ENCODE measurements around the gene MRS2. TPM values are rescaled to one million over a fixed set of nuclear protein-coding genes. Genes with fewer than 3 reads are reported as not detected.
"Not testable (repeated sequence)": the region's sequence is repeated elsewhere in the genome, so short reads cannot be mapped to it uniquely, and the experiment has no call there.

Gene MRS2, protein sequence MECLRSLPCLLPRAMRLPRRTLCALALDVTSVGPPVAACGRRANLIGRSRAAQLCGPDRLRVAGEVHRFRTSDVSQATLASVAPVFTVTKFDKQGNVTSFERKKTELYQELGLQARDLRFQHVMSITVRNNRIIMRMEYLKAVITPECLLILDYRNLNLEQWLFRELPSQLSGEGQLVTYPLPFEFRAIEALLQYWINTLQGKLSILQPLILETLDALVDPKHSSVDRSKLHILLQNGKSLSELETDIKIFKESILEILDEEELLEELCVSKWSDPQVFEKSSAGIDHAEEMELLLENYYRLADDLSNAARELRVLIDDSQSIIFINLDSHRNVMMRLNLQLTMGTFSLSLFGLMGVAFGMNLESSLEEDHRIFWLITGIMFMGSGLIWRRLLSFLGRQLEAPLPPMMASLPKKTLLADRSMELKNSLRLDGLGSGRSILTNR
- 10 to 100 TPM; 38.4 to 41.3 (median 41.2) TPM for polyA plus RNA-seq (ENCODE audit: insufficient read length in 3 of 3)

DNA sequence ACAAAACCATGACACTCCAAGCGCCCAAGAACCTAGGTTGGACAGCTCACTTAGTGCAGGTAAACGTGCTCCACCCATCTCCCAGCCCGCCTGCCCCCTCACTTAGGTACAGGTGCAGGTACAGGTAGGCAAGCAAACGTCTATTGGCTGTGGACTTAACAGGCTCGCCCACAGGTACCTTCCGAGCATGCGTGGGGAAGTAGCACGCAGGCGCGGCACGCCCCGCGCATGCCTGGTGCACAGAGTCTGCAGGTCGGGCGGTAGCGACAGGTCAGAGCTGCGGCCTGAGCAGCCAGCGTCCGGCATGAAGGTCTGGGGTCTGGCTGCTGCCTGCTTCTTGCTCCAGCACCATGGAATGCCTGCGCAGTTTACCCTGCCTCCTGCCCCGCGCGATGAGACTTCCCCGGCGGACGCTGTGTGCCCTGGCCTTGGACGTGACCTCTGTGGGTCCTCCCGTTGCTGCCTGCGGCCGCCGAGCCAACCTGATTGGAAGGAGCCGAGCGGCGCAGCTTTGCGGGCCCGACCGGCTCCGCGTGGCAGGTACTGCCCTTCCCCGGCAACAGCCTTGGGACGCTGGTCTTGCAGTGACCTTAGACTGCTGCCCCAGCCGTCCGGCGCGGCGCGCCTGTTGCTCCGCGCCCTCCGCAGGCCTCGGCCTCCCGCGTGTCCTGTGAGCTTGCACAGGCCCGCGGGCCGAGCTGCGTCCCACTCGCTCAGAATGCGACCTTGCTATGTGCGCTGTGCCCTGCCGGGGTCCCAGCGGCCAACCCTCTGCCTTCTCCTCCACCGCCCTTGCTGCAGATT is at the start of gene MRS2:
Gene MRS2 (plus strand): TSS at position 240 of the 804 bp plus-strand sequence. CDS start 111 bp downstream, at position 351.
- peak in 1 of 3 donors; percentile 72 for DNase-seq (ENCODE audit: low read depth in 3 of 3, low spot score in 2 of 3)

DNA sequence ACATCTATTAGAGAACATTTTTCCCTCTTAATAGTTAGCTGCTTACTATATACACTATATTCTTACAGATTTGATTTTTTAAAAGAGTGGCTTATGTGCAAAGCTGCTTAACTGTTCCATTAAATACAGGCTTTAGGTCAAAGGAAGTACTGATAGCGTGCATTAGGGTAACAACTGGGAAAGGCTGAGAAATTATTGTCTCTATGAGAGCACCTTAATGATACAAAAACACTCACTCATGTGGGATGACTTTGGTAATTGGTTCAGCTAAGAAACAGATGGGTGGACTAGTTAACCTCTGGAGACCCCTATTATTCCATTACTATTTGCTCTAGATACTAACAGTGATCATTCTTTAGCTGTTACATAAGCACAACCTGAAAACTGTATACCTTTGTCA is 48.9 kb upstream of the MRS2 start:
- DNase-seq (ENCODE audit: low read depth in 3 of 3, low spot score in 2 of 3): no peak

DNA sequence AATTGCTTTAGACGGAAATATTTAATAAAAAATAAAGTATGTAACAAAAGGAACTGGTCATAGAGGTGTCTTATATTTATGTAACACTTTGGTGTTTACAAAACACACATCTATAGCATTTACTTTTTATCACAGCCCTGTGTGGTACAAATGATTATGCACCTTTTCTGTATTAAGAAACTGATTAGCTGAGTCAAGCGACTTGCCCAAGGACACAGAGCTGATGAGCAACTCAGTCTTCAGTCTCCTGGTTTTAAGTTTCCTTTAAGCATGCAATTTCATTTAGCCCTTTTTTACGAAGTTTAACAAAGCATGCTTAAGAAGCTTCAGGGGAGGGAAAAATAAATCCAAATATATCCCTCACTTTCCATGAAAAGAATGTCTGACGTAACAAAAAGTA is 47.3 kb upstream of the MRS2 start:
- DNase-seq (ENCODE audit: low read depth in 3 of 3, low spot score in 2 of 3): no peak

DNA sequence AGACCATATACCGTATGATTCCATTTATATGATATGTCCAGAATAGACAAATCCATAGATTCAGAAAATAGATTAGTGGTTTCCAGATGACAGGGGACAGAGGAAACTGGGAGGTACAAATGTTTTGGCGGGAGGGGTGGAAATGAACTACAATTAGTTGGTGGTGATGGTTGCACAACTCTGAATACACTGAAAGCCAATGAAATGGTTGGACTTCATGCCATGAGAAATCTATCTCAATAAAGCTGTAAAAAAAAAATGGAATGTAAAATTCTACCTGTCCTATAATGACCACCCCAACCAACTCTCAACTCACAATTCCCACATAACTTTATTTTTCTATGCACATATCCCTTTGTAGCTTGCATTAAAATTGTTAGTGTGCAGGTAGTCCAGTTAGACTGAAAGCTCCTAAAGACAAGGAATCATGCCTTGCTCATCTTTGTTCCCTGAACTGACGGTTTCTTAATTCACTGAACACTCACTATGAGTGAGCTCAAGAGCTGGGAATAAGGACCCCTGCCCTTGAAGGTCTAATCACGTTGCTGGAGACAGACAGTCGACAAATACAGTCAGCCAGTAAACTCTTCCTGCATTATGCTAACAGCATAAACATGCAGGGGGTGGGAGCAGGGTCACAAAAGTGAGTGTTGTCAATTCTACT is 46.3 kb upstream of the MRS2 start:
- DNase-seq (ENCODE audit: low read depth in 3 of 3, low spot score in 2 of 3): no peak

DNA sequence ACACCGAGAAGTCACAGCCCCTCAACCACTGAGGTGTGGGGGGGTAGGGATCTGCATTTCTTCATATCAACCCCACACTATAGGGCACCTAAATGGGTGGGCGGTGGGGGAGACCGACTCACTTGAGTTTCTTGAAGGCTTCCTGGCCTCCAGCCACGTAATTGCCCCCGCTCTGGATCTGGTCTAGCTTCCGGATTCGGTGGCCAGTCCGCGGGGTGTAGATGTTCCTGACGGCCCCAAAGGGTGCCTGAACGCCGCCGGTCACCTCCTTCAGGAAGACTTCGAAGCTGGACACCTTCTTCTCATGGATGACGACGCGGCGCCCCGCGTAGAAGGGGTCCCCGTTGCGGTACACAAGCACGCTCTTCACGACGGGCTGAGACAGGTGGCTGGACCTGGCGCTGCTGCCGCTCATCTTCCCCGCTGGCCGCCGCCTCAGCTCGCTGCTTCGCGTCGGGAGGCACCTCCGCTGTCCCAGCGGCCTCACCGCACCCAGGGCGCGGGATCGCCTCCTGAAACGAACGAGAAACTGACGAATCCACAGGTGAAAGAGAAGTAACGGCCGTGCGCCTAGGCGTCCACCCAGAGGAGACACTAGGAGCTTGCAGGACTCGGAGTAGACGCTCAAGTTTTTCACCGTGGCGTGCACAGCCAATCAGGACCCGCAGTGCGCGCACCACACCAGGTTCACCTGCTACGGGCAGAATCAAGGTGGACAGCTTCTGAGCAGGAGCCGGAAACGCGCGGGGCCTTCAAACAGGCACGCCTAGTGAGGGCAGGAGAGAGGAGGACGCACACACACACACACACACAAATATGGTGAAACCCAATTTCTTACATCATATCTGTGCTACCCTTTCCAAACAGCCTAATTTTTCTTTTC is 45.2 kb upstream of the MRS2 start, which contains the start of gene DCDC2:
Gene DCDC2 (minus strand): TSS at position 724 of the 883 bp plus-strand sequence. CDS start 309 bp downstream, at position 415.
- peak in 1 of 3 donors; percentile 57 for DNase-seq (ENCODE audit: low read depth in 3 of 3, low spot score in 2 of 3)

DNA sequence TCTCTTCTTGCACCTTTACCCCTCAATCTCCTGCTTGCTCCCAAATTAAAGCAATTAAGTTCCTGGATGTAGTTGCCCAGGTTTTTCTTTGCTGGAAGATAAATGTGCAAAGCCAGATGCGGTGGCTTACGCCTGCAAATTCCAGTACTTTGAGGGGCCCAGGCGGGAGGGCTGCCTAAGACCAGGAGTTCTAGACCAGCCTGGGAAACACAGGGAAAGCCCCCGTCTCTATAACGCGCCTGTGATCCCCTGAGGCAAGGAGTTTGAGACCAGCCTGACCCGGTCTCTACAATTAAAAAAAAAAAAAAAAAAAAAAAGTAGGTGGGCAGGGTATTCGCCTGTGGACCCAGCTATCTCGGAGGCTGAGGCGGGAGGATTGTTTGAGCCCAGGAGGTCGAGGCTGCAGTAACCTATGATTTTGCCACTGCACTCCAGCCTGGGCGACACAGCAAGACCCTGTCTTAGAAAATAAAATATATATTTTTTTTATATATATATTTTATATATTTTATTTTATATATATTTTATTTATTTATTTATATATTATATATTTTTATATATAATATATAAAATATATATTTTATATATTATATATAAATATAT is 44.4 kb upstream of the MRS2 start:
- no peak for DNase-seq (ENCODE audit: low read depth in 3 of 3, low spot score in 2 of 3)

DNA sequence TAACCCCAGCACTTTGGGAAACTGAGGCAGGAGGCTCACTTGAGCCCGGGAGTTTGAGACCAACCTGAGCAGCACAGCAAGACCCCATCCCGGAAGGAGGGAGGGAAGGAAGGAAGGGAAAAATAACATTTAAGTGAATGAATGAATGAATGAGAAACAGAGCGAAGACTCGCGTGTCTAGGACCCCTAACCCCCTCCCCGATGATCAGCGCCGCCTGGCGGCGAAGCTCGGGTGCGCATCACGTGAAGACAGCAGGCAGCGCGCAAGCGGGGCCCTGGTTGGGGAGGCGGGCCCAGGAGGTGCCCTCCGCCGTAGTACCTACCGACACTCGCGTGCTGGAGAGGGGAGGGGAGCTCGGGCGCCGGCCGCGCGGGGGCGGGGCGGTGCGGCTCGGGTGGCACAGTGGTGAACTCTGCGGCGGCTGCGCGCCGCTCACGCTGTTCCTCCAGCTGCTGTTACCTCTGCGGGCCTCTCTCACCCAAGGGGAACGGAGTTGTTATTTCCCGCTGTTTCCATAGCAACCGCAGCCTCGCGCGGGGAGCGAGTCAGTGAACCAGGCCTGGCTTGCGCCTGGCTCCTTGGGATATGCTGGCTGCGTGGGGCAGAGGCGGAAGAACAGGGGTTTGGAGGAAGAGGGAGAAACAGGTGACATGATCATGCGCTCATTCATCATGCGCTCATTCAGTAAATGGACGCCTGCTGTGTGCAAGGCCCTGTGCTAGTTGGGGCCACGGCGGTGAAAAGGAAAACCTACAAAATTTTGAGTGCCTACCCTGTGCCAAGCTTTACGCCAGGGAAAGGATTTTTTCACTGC is 42.9 kb upstream of the MRS2 start:
- peak; percentile 88 to 91 (median 90) for DNase-seq (ENCODE audit: low read depth in 3 of 3, low spot score in 2 of 3)

DNA sequence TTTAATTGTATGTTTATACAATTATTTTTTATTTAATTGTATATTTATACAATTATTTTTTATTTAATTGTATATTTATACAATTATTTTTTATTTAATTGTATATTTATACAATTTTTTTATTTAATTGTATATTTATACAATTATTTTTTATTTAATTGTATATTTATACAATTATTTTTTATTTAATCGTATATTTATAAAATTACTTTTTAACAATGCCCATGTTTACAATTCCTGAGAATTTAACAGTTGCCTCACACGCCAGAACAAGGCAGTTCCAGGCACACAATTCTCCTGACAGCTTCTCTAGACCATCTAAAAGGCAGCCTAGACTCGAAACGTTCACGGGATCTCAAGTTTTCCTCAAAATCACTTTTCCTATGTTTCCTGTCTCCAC is 40.4 kb upstream of the MRS2 start:
- not testable (repeated sequence) for DNase-seq (ENCODE audit: low read depth in 3 of 3, low spot score in 2 of 3)

DNA sequence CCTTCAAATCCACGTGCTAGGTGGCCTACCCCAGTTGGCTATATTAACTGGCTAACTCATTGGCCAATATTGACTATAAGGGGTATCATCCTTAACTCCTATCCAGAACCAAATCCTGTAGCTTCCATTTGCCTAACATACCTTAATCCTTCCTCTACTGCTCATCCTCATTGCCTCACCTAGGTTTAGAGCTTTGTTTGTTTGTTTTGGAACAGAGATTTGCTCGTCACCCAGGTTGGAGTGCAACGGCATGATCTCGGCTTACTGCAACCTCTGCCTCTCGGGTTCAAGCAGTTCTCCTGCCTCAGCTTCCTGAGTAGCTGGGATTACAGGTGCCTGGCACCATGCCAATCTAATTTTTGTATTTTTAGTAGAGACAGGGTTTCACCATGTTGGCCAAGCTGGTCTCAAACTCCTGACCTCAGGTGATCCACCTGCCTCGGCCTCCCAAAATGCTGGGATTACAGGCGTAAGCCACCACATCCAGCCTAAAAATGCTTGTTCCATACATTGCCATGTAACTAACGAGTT is 37.6 kb upstream of the MRS2 start:
- DNase-seq (ENCODE audit: low read depth in 3 of 3, low spot score in 2 of 3): not testable (repeated sequence)

DNA sequence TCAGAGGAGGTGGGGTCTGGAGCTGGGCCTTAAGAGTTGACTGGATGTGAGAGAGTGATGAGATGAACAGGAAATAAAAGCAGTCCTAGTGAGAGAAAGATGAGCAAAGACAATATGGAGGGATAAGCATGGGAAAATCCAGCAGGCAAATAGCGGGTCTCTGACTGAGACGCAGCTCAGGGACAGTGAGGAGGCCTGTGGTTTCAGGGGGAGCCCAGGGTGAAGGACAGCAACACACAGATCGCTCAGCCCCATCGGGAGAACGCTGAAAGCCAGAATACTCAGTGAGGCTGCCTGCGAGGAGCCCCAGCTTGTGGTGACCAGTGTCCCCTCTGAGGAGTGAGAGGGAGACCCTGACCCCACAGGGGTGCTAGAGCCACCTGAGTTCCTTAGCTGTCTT is 28.1 kb upstream of the MRS2 start:
- DNase-seq (ENCODE audit: low read depth in 3 of 3, low spot score in 2 of 3): no peak

DNA sequence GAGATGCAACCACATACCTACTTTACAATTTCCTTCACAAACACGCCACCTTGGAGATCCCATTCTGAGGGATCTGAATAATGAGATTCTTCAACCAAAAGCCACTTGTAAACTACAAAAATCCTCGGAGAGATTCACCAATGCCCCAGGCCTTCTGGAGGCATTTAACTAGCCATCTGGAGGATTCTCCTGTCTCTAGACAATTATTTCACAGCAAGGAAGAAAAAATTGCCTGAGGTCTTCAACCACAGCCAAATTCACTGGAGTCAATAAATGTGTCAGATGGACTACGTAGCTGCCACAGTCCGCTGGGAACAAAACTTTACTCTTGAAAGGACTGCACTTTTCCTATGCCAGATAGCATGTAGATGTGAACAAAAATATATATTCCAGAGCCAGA is 25.9 kb upstream of the MRS2 start:
- DNase-seq (ENCODE audit: low read depth in 3 of 3, low spot score in 2 of 3): no peak

DNA sequence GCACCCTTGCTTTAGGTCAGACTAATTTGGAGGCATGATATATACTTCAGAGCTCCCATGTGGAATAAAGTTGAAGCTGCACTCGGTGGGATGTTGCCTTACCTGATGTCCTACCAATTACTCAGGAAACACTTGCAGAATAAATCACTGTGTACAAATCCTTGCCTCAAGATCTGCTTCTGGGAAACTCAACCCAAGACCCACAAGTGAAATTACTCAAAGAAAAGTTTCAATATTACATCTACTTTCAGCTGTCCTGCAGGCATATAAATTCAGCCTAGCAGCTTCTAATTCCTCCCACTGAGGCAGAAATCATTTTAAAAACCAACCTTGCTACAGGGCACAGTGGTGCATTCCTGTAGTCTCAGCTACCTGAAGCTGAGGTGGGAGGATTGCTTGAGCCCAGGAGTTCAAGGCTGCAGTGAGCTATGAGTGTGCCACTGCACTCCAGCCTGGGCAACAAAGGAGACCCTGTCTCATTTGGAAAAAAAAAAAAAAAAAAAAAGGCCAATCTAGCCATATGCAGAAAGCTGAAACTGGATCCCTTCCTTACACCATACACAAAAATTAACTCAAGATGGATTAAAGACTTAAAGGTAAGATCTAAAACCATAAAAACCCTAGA is 24.2 kb upstream of the MRS2 start:
- no peak for DNase-seq (ENCODE audit: low read depth in 3 of 3, low spot score in 2 of 3)

DNA sequence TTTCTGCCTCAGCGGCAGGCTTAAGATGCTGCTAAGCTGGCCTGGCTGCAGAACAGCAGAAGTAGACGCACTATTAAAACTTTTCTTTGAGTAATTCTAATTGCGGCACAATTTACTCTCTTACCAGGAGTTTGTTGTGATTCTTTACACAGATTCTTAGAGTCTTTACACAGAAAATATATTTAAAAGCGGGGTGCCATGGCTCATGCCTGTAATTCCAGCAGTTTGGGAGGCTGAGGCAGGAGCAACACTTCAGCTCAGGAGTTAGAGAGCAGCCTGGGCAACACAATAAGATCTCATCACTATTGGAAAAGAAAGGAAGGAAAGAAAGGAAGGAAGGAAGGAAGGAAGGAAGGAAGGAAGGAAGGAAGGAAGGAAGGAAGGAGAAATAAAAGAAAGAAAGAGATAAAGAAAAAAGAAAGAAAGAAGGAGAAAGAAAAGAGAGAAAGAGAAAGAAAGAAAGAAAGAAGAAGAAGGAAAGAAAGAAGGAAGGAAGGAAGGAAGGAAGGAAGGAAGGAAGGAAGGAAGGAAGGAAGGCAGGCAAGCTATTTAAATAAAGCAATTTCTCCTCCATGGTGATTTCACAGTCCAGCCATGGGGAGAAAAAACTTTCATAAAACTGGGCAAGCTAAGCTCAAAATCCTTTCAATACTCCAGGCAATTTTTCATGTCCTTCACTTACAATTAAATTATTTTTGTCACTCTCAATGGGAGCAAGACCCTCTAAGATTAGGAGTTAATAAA is 21.1 kb upstream of the MRS2 start:
- no peak for DNase-seq (ENCODE audit: low read depth in 3 of 3, low spot score in 2 of 3)

DNA sequence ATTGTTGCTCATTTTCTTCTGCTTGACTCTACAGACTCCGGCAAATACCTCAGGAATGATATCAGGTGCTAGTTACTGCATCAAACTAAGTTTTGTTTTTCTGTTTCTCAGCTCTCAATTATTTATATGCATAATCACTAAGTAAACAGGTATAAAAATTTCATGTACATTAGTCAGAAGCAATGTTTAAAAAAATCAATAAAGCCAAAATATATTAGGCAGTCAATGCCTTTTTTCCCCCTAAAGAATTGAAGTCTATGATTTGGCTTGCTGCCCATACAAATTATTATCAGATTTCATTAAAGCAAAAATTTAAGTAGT is 20.6 kb upstream of the MRS2 start:
- DNase-seq (ENCODE audit: low read depth in 3 of 3, low spot score in 2 of 3): no peak

DNA sequence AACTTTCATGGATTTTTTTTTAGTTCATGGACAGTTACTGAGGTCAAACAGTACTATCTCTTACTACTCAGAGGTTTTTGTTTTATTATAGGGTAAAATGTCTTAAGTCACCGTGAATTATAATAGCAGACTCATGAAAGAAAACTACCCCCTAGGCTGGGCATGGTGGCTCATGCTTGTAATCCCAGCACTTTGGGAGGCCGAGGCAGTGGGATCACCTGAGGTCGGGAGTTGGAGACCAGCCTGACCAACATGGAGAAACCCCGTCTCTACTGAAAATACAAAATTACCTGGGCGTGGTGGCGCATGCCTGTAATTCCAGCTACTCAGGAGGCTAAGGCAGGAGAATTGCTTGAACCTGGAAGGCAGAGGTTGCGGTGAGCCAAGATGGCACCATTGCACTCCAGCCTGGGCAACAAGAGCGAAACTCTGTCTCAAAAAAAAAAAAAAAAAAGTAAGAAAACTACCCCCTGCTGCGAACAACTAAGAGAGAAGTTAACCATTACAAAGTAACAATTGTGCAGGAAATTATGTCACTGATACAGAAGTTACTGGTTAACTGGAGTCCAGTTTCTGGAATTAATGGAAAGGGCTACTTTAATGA is 19.7 kb upstream of the MRS2 start:
- not testable (repeated sequence) for DNase-seq (ENCODE audit: low read depth in 3 of 3, low spot score in 2 of 3)

DNA sequence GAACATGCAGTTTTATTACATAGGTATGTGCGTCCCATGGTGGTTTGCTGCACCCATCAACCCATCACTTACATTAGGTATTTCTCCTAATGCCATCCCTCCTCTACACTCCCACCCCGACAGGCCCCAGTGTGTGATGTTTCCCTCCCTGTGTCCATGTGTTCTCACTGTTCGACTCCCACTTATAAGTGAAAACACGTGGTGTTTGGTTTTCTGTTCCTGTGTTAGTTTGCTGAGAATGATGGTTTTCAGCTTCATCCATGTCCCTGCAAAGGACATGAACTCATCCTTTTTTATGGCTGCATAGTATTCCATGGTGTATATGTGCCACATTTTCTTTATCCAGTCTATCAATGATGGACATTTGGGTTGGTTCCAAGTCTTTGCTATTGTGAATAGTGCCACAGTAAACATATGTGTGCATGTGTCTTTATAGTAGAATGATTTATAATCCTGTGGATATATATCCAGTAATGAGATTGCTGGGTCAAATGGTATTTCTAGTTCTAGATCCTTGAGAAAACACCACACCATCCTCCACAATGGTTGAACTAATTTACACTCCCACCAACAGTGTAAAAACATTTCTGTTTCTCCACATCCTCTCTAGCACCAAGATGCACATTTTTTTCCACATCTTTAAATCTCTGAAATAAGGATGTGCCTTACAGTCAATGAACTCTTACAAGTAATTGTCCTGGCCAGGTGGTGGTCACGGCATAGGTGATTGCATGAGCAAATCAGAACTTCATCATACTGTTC is 18.2 kb upstream of the MRS2 start:
- DNase-seq (ENCODE audit: low read depth in 3 of 3, low spot score in 2 of 3): not testable (repeated sequence)
